GM12864 (cell line): ENCODE measurements around the gene UTF1.

Experiments
- DNase-seq: peaks from one replicate; pipeline ENCODE4 v3.0.0-alpha.2; 2011; ENCODE audit warnings: low read depth
- H3K4me3 ChIP-seq: 2 replicates; pipeline ENCODE4 v1.5.1; 2011; ENCODE audit warnings: mild to moderate bottlenecking, low read depth, low read length, control low read depth
- TF ChIP-seq, protein P1 (sequence below): IDR thresholded peaks from 2 replicates; pipeline ENCODE4 v1.5.1; 2011; ENCODE audit warnings: low read depth, mild to moderate bottlenecking, moderate library complexity, low read length, control low read depth, inconsistent platforms; ENCODE audit errors: missing control alignments

Gene UTF1

DNA sequence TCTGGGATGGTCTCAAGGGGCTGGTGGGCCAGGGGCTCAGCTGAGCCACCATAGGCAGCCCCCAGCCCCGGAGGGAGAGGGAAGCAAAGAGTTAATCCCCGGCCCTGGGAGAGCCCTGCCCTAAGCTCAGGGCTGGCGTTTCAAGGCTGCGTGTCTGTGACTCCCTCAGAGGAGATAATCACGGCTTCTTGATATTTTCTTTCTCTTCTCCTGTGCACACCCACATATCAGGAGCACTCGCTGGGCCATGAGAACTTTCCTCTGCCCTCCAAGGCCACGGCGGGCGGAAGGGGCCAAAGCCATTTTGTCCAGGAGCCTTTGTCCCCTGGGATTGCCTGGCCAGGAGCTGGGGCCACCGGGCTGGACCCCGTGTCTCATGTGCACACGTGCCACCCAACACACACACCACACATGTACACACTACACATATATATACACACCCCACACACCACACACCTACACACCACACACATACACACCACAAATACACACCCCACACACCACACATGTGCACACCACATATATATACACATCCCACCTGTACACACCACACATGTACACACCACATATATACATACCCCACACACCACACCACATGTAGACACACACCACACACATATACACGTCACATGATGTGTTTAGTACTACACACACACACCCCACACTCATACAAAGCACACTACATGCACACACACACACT is 24.6 kb downstream of the UTF1 start:
- no peak overlapping the region for H3K4me3 ChIP-seq
- TF ChIP-seq, protein P1, sequence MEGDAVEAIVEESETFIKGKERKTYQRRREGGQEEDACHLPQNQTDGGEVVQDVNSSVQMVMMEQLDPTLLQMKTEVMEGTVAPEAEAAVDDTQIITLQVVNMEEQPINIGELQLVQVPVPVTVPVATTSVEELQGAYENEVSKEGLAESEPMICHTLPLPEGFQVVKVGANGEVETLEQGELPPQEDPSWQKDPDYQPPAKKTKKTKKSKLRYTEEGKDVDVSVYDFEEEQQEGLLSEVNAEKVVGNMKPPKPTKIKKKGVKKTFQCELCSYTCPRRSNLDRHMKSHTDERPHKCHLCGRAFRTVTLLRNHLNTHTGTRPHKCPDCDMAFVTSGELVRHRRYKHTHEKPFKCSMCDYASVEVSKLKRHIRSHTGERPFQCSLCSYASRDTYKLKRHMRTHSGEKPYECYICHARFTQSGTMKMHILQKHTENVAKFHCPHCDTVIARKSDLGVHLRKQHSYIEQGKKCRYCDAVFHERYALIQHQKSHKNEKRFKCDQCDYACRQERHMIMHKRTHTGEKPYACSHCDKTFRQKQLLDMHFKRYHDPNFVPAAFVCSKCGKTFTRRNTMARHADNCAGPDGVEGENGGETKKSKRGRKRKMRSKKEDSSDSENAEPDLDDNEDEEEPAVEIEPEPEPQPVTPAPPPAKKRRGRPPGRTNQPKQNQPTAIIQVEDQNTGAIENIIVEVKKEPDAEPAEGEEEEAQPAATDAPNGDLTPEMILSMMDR = no peak
- no peak for DNase-seq

DNA sequence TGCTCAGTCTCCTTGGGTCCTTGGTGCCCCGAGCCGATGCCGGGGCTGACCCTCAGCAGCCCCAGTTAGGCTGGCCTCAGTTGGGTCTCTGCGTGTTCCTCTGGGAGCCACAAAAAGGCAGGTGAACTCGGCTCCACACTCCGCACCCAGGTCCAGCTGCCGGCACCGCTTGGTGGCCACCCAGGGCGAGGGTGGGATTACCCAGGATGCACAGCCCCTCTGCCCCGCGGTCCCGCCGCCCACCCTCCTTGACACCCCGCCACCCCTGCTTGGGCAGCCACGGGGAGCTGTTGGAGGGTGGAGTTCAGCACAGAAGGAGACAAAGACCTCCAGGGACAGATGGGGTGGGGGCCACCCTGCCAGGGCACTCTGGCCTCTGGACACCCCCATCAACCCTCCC is 25.3 kb downstream of the UTF1 start:
- no peak overlapping the region for H3K4me3 ChIP-seq
- no peak for DNase-seq
- TF ChIP-seq, protein P1 = no peak

DNA sequence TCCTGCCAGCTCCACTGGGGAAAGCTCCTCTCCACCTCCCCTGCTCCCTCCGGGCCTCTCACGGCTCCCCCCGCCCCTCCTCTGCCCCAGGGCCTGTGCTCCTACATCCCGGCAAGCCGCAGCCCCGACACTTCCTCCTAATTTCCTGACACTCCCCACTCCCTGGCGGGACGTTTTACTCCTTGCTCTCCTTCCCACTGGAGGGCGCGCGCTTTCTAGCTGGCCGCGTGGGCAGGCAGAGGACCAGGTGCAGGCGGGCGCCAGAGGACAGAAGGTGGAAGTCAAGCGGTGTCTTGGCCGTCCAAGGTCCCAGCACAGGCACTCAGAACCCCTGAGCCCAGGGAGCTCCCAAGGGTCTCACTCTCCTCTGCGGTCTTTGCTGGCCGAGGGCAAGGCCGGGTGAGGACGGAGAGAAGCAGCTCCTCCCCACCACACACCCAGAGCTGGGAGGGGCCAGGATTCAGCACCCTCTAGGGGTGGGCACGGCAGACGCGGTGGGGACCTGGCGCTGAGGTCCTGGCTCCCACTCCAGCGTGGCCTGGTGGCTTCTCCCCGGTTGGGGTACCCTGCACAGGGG is 27.6 kb downstream of the UTF1 start:
- H3K4me3 ChIP-seq = no peak overlapping the region
- TF ChIP-seq, protein P1 = peak; percentile 21
- no peak for DNase-seq

DNA sequence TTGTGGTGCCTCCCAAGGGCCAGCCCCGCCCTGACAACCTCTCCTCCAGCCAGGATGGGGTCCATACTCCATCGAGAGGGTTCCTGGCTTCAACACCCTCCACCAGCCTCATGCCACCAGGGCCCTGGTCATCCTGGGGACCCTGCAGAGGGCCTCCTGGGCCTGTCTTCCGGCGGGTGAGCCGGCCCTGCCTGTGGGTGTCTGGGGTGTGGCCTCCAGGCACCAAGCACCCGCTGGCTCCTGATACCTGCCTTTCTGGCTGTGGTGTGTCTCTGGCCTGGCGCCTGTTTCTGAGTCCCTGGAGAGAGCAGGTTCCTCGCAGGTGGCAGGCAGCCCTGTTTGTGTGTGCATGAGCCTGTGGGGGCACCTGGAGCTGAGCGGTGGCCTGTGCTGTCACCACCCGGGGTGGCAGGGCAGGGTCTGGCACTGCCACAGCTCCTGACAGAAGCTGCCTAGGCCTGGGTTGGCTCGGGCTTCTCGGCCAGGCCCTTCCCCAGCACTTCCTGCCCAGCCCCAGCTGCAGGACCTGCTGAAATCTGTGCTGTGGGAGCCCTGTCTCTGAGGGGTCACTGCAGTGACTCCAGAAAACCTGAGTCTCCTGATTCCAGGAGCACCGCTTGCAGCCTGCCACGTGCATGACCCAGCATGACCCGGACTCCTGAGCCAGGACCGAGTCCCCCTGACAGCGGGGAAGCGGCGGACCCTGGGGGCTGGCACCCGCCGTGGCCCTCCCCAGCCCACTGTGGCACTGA is 28.2 kb downstream of the UTF1 start:
- TF ChIP-seq, protein P1 = no peak
- no peak overlapping the region for H3K4me3 ChIP-seq
- DNase-seq = no peak

DNA sequence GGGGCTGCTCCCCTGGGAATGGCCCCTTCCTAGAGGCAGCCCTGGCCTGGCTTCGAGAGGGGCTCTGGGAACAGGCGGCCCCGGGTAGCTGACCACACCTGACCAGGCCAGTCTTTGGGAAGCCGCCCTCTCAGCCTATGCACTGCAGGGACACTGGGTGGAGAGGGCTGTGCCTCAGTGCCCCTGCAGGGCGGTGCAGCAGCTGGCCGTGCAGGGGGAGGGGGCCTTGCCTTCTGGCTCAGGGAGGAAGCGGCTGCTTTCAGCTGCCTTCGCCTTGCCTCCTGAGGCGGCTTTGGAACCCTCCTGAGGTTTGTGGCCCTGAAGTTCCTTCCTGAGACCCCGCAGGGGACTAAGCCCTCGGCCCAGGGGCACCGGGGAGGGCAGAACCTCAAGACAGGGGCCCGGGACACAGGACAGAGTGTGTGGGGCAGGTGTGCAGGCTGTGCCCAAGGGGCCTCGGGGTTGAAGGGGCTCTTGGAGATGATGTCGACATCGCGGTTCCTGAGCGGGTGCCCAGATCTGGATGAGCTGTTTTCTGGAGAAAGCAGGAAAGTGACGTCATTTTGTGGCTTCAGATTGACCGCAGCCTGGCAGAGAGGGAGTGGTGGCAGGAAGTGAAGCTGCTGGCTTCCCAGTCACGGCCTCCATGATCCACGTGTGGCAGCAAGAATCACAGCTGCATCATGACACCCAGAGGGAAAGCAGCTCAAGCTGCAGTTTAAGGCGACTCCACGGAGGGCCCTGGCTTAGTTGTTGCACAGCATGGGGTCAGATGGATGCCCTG is 29.0 kb downstream of the UTF1 start:
- no peak for DNase-seq
- H3K4me3 ChIP-seq = no peak overlapping the region
- TF ChIP-seq, protein P1 = no peak

DNA sequence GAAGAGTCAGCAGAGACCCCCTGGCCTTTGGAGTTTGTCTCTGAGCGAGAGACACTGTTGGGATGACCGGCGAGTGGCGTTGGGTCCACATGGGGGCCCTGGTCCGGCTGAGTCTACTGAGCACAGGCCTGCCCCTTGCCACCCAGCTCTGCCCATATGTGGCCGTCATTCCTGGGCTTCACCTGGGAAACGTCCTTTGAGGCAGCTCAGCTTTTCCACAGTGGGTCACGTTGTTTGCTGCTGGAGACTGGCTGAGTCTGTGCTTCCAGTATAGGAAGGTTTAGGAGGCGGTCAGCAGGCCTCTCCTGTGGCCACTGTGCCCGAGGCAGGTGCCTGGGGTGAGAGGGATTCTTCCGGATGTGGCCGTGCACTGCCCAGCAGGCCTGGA is 29.6 kb downstream of the UTF1 start:
- TF ChIP-seq, protein P1 = no peak
- no peak overlapping the region for H3K4me3 ChIP-seq
- DNase-seq = no peak
